GM18505 (cell line): ENCODE results near the gene SLC26A1.

Source experiments
- ATAC-seq: cut with Tn5 transposase; IDR thresholded peaks from one replicate; pipeline ENCODE4 v1.9.1; 2021; ENCODE audit not compliant: unreplicated experiment
- POLR2A ChIP-seq: IDR thresholded peaks from 4 replicates; pipeline ENCODE4 v1.6.1; 2011; ENCODE audit warnings: borderline replicate concordance; ENCODE audit not compliant: insufficient read depth, insufficient read length; ENCODE audit errors: extremely low read depth

SLC26A1 gene

GRCh38 chr4:1023895-1024740, 30.9 kb upstream of the SLC26A1 start:
- no peak for TF ChIP-seq POLR2A
- ATAC-seq: no peak

GRCh38 chr4:1023075-1023640, 30.0 kb upstream of the SLC26A1 start:
- ATAC-seq: no peak
- no peak for TF ChIP-seq POLR2A

GRCh38 chr4:1022739-1023066, 29.5 kb upstream of the SLC26A1 start:
- ATAC-seq: no peak
- TF ChIP-seq POLR2A: no peak

GRCh38 chr4:1022051-1022738, 29.0 kb upstream of the SLC26A1 start:
- TF ChIP-seq POLR2A: no peak
- no peak for ATAC-seq

GRCh38 chr4:1021386-1022050, 28.3 kb upstream of the SLC26A1 start:
- peak; percentile 52 for ATAC-seq
- TF ChIP-seq POLR2A: no peak

- TF ChIP-seq POLR2A: no peak
- no peak for ATAC-seq
These were observed 26.7 kb upstream of the SLC26A1 start for GRCh38 chr4:1019729-1020470.

GRCh38 chr4:1019320-1019719, 26.1 kb upstream of the SLC26A1 start:
- no peak for TF ChIP-seq POLR2A
- ATAC-seq: no peak

GRCh38 chr4:1018147-1019020, 25.2 kb upstream of the SLC26A1 start:
- no peak for ATAC-seq
- TF ChIP-seq POLR2A: no peak

- no peak for ATAC-seq
- TF ChIP-seq POLR2A: no peak
These were observed 24.5 kb upstream of the SLC26A1 start for GRCh38 chr4:1017706-1018105.

- no peak for ATAC-seq
These were observed 24.0 kb upstream of the SLC26A1 start for GRCh38 chr4:1017211-1017610.

GRCh38 chr4:1015746-1016145, 22.5 kb upstream of the SLC26A1 start:
- TF ChIP-seq POLR2A: no peak
- no peak for ATAC-seq

More at GRCh38 chr4:1017211-1017610, 24.0 kb upstream of the SLC26A1 start:
- TF ChIP-seq POLR2A: no peak

- TF ChIP-seq POLR2A: no peak
- ATAC-seq: no peak
These were observed 22.0 kb upstream of the SLC26A1 start for GRCh38 chr4:1015179-1015578.
